MM.1S (cell line): ENCODE data around the gene RASSF4.

ENCODE experiments used
- CTCF ChIP-seq: fragments of 300-600 bp; sonication (generic); IDR thresholded peaks from 2 replicates; pipeline ENCODE4 v1.5.1; 2016; ENCODE audit warnings: antibody characterized with exemption, low read length, mixed read lengths
- EZH2 ChIP-seq: fragments of 300-600 bp; sonication (generic); optimal IDR thresholded peaks from 2 replicates; pipeline ENCODE3; 2017; ENCODE audit warnings: low read depth, mild to moderate bottlenecking, antibody characterized with exemption, low read length, mixed read lengths

- TF ChIP-seq CTCF (no peak), EZH2 (no peak)
Measured at GRCh38 chr10:44975431-44976331, 16.1 kb downstream of the RASSF4 start.
